Ectodermal cell (in vitro differentiated cells): ENCODE results near the gene HLA-A.
"Not testable (repeated sequence)": the region's sequence is repeated elsewhere in the genome, so short reads cannot be mapped to it uniquely, and the experiment has no call there.

ENCODE experiments used
- H3K27ac ChIP-seq: 2 replicates; pipeline ENCODE4 v1.7.0; 2013; ENCODE audit warnings: mild to moderate bottlenecking, low read depth, low read length; ENCODE audit not compliant: insufficient read depth, poor library complexity, severe bottlenecking
- H3K27me3 ChIP-seq: 2 replicates; pipeline ENCODE4 v1.7.0; 2013; ENCODE audit warnings: mild to moderate bottlenecking, low read length; ENCODE audit not compliant: insufficient read depth, control insufficient read depth, poor library complexity, severe bottlenecking
- H3K36me3 ChIP-seq: one replicate; pipeline ENCODE4 v1.7.0; 2013; ENCODE audit warnings: low read length; ENCODE audit not compliant: control insufficient read depth, insufficient read depth
- H3K4me1 ChIP-seq: one replicate; pipeline ENCODE4 v1.7.0; 2013; ENCODE audit warnings: low read length; ENCODE audit not compliant: control insufficient read depth, insufficient read depth
- H3K4me3 ChIP-seq: 2 replicates; pipeline ENCODE4 v1.7.0; 2013; ENCODE audit warnings: low read depth, low read length, control low read depth; ENCODE audit not compliant: insufficient read depth
- H3K9me3 ChIP-seq: 2 replicates; pipeline ENCODE4 v1.7.0; 2013; ENCODE audit warnings: mild to moderate bottlenecking, low read length, moderate library complexity; ENCODE audit not compliant: control insufficient read depth
- WGBS, 2 experiments: methylation state at CpG; one replicate each; pipeline ENCODE4 v1.1.7; 2013; ENCODE audit warnings: missing lambda C conversion rate in 2 of 2; 5-methylcytosine and 5-hydroxymethylcytosine counted together

Gene HLA-A

GRCh38 chr6:29930047-29930446, 12.3 kb upstream of the HLA-A start:
- H3K27ac ChIP-seq, H3K4me1 ChIP-seq, H3K4me3 ChIP-seq, H3K9me3 ChIP-seq, H3K27me3 ChIP-seq, H3K36me3 ChIP-seq: not testable (repeated sequence)
- WGBS, 2 experiments: 82 to 96% methylated on average over 6 to 7 of the region's 7 CpGs

GRCh38 chr6:29933955-29934354, 8.4 kb upstream of the HLA-A start:
- 80% methylated on average over 5 to 6 of the region's 14 CpGs for WGBS, 2 experiments
- no peaks in the 10 kb centered on the region for H3K4me1 ChIP-seq

GRCh38 chr6:29935273-29935955, 6.9 kb upstream of the HLA-A start:
- no peaks in the 10 kb centered on the region for H3K36me3 ChIP-seq
- no peak overlapping the region for H3K4me3 ChIP-seq
- WGBS, 2 experiments: no CpG with 5 or more reads among the region's 1 CpG
- no peaks in the 10 kb centered on the region for H3K4me1 ChIP-seq
- H3K27me3 ChIP-seq: no peaks in the 10 kb centered on the region
- H3K9me3 ChIP-seq: no peaks in the 10 kb centered on the region
- H3K27ac ChIP-seq: no peak overlapping the region

More at GRCh38 chr6:29933955-29934354, 8.4 kb upstream of the HLA-A start:
- Histone ChIP-seq H3K4me3 (no peak overlapping the region), H3K27me3 (no peaks in the 10 kb centered on the region), H3K9me3 (no peaks in the 10 kb centered on the region), H3K27ac (no peak overlapping the region), H3K36me3 (no peaks in the 10 kb centered on the region)

- no peaks in the 10 kb centered on the region for H3K36me3 ChIP-seq
- peaks cover 4% of the 10 kb centered on the region for H3K27me3 ChIP-seq
- H3K4me3 ChIP-seq: no peak overlapping the region
- no peak overlapping the region for H3K27ac ChIP-seq
- H3K4me1 ChIP-seq: no peaks in the 10 kb centered on the region
- 30 to 31% methylated on average over 7 to 9 of the region's 9 CpGs for WGBS, 2 experiments
- H3K9me3 ChIP-seq: no peaks in the 10 kb centered on the region
These were observed 3.4 kb upstream of the HLA-A start for GRCh38 chr6:29938746-29939508.

GRCh38 chr6:29941016-29941415, 1.3 kb upstream of the HLA-A start:
- Histone ChIP-seq H3K4me3 (no peak overlapping the region), H3K9me3 (no peaks in the 10 kb centered on the region), H3K4me1 (no peaks in the 10 kb centered on the region), H3K27ac (no peak overlapping the region), H3K36me3 (no peaks in the 10 kb centered on the region), H3K27me3 (peaks cover 4% of the 10 kb centered on the region)
- WGBS, 2 experiments: 41 to 49% methylated on average over 3 of the region's 4 CpGs

GRCh38 chr6:29941471-29941870, 861 bp upstream of the HLA-A start:
- Histone ChIP-seq H3K4me3 (no peak overlapping the region), H3K27ac (no peak overlapping the region)
- WGBS, 2 experiments: 0% methylated on average over 1 of the region's 1 CpG

GRCh38 chr6:29941916-29942274, 437 bp upstream of the HLA-A start:
- Histone ChIP-seq H3K4me1 (no peaks in the 10 kb centered on the region), H3K4me3 (peak overlapping the region; percentile 28), H3K9me3 (no peaks in the 10 kb centered on the region), H3K36me3 (no peaks in the 10 kb centered on the region), H3K27ac (no peak overlapping the region), H3K27me3 (peaks cover 4% of the 10 kb centered on the region)
- 18 to 35% methylated on average over 3 to 4 of the region's 5 CpGs for WGBS, 2 experiments

More at GRCh38 chr6:29941471-29941870, 861 bp upstream of the HLA-A start:
- Histone ChIP-seq H3K27me3 (peaks cover 4% of the 10 kb centered on the region), H3K4me1 (no peaks in the 10 kb centered on the region), H3K9me3 (no peaks in the 10 kb centered on the region), H3K36me3 (no peaks in the 10 kb centered on the region)

- Histone ChIP-seq H3K36me3 (no peaks in the 10 kb centered on the region), H3K27me3 (peaks cover 4% of the 10 kb centered on the region), H3K4me3 (peak overlapping the region; percentile 57), H3K27ac (no peak overlapping the region), H3K4me1 (no peaks in the 10 kb centered on the region), H3K9me3 (no peaks in the 10 kb centered on the region)
- 68 to 69% methylated on average over 58 of the region's 58 CpGs for WGBS, 2 experiments
These were observed 978 bp downstream of the HLA-A start for GRCh38 chr6:29943053-29943966.

- Histone ChIP-seq H3K4me3 (no peak overlapping the region), H3K9me3 (no peaks in the 10 kb centered on the region), H3K36me3 (no peaks in the 10 kb centered on the region), H3K27ac (no peak overlapping the region), H3K27me3 (peaks cover 4% of the 10 kb centered on the region), H3K4me1 (no peaks in the 10 kb centered on the region)
- WGBS, 2 experiments: 70 to 98% methylated on average over 3 to 4 of the region's 4 CpGs
These were observed 3.0 kb downstream of the HLA-A start for GRCh38 chr6:29945281-29945820.
